IMR-90 (cell line): ENCODE results near the gene NR2F1. TPM values are rescaled to one million over a fixed set of nuclear protein-coding genes. Genes with fewer than 3 reads are reported as not detected.

ENCODE experiments used
- ATAC-seq: fragments of 200-7000 bp; cut with Tn5 transposase; 2 replicates; pipeline ENCODE4 v1.9.1; 2020; ENCODE audit warnings: low read depth, mild to moderate bottlenecking, moderate library complexity
- BruUV-seq: library from RNA; stranded (reverse); fragments of 400-500 nt; replicated peaks from 2 replicates; lab custom pipeline; 2021; lab: Mats Ljungman, UMichigan
- CTCF ChIA-PET: fragments of 300-600 bp; formaldehyde crosslinking; extraction: SDS; loops from one replicate; lab custom pipeline; 2021; ENCODE audit warnings: antibody characterized with exemption; lab: Yijun Ruan, JAX
- POLR2A ChIA-PET: fragments of 300-600 bp; sonication (Branson Sonifier 250); formaldehyde crosslinking; loops from one replicate; lab custom pipeline; 2022; ENCODE audit warnings: antibody characterized with exemption; ENCODE audit not compliant: unreplicated experiment; lab: Charles Lee
- DNase-seq: peaks from one replicate; pipeline ENCODE4 v3.0.0; 2013
- H2AFZ ChIP-seq: replicated peaks from 2 replicates; pipeline ENCODE3; 2013; ENCODE audit warnings: low read length, mild to moderate bottlenecking; ENCODE audit not compliant: poor library complexity
- H2AK5ac ChIP-seq: 2 replicates; pipeline ENCODE4 v1.6.1; 2013; ENCODE audit warnings: low read depth, low read length, inconsistent platforms
- H2AK9ac ChIP-seq: replicated peaks from 2 replicates; pipeline ENCODE3; 2013; ENCODE audit warnings: mild to moderate bottlenecking, low read depth, low read length, moderate library complexity; ENCODE audit not compliant: poor library complexity
- H2BK120ac ChIP-seq: 2 replicates; pipeline ENCODE4 v1.6.1; 2013; ENCODE audit warnings: low read depth, low read length, inconsistent platforms
- H2BK15ac ChIP-seq: 3 replicates; pipeline ENCODE4 v1.6.1; 2013; ENCODE audit warnings: low read depth, low read length, inconsistent platforms
- H2BK20ac ChIP-seq: 2 replicates; pipeline ENCODE4 v1.6.1; 2013; ENCODE audit warnings: low read depth, mild to moderate bottlenecking, inconsistent platforms, low read length, moderate library complexity
- H2BK5ac ChIP-seq: 2 replicates; pipeline ENCODE4 v1.6.1; 2013; ENCODE audit warnings: mild to moderate bottlenecking, low read depth, low read length, inconsistent platforms; ENCODE audit not compliant: poor library complexity, severe bottlenecking
- H3K14ac ChIP-seq: replicated peaks from 2 replicates; pipeline ENCODE4 v1.6.1; 2013; ENCODE audit warnings: low read depth, low read length, inconsistent platforms
- H3K18ac ChIP-seq: 2 replicates; pipeline ENCODE4 v1.6.1; 2013; ENCODE audit warnings: low read depth, low read length, control low read depth
- H3K23ac ChIP-seq: 2 replicates; pipeline ENCODE4 v1.6.1; 2013; ENCODE audit warnings: low read depth, low read length, inconsistent platforms
- H3K27ac ChIP-seq: 2 replicates; pipeline ENCODE4 v1.5.1; 2013; ENCODE audit warnings: mild to moderate bottlenecking, control low read depth, low read length; ENCODE audit not compliant: insufficient read depth
- H3K27me3 ChIP-seq: 2 replicates; pipeline ENCODE4 v1.6.1; 2013; ENCODE audit warnings: low read length; ENCODE audit not compliant: control insufficient read depth, insufficient read depth
- H3K36me3 ChIP-seq: 2 replicates; pipeline ENCODE4 v1.6.1; 2013; ENCODE audit warnings: low read length, mixed read lengths; ENCODE audit not compliant: control insufficient read depth, insufficient read depth
- H3K4ac ChIP-seq: 2 replicates; pipeline ENCODE4 v1.6.1; 2013; ENCODE audit warnings: low read depth, low read length, inconsistent platforms
- H3K4me1 ChIP-seq: 2 replicates; pipeline ENCODE4 v1.6.1; 2013; ENCODE audit warnings: low read length, mixed read lengths; ENCODE audit not compliant: control insufficient read depth, insufficient read depth
- H3K4me2 ChIP-seq: 2 replicates; pipeline ENCODE4 v1.6.1; 2013; ENCODE audit warnings: low read depth, mild to moderate bottlenecking, control low read depth, low read length, moderate library complexity
- H3K4me3 ChIP-seq: 2 replicates; pipeline ENCODE4 v1.5.1; 2013; ENCODE audit warnings: low read depth, mild to moderate bottlenecking, control low read depth, low read length, moderate library complexity; ENCODE audit not compliant: insufficient read depth
- H3K56ac ChIP-seq: 2 replicates; pipeline ENCODE4 v1.6.1; 2013; ENCODE audit warnings: low read length, inconsistent platforms; ENCODE audit not compliant: insufficient read depth; ENCODE audit errors: extremely low read depth
- H3K79me1 ChIP-seq, 2 experiments: 2 replicates each; pipeline ENCODE4 v1.6.1; 2013; ENCODE audit warnings: low read length in 2 of 2, inconsistent platforms in 1 of 2, low read depth in 1 of 2
- H3K9ac ChIP-seq: 2 replicates; pipeline ENCODE4 v1.6.1; 2013; ENCODE audit warnings: low read depth, low read length, control low read depth
- H3K9me1 ChIP-seq: 2 replicates; pipeline ENCODE4 v1.6.1; 2013; ENCODE audit warnings: low read length, inconsistent platforms; ENCODE audit not compliant: insufficient read depth
- H3K9me3 ChIP-seq: 2 replicates; pipeline ENCODE4 v1.6.1; 2013; ENCODE audit warnings: low read length; ENCODE audit not compliant: control insufficient read depth, insufficient read depth
- H4K20me1 ChIP-seq: 2 replicates; pipeline ENCODE4 v1.6.1; 2013; ENCODE audit warnings: low read length, inconsistent platforms; ENCODE audit not compliant: insufficient read depth
- H4K5ac ChIP-seq: 2 replicates; pipeline ENCODE4 v1.6.1; 2013; ENCODE audit warnings: mild to moderate bottlenecking, low read depth, low read length, control low read depth
- H4K8ac ChIP-seq, 2 experiments: 2 replicates each; pipeline ENCODE4 v1.6.1; 2013; ENCODE audit warnings: low read depth in 2 of 2, low read length in 2 of 2, control low read depth in 1 of 2, inconsistent platforms in 1 of 2
- H4K91ac ChIP-seq: 2 replicates; pipeline ENCODE4 v1.6.1; 2013; ENCODE audit warnings: low read depth, low read length, inconsistent platforms; ENCODE audit not compliant: insufficient read depth
- CEBPB ChIP-seq: IDR thresholded peaks from 2 replicates; pipeline ENCODE4 v1.6.1; 2012; ENCODE audit warnings: low read depth, low read length, improper control_type of control experiment
- FOS ChIP-seq: fragments of 150-350 bp; IDR thresholded peaks from 2 replicates; pipeline ENCODE4 v1.6.1; 2016; ENCODE audit warnings: low read depth, low read length
- MAFK ChIP-seq: IDR thresholded peaks from 2 replicates; pipeline ENCODE4 v1.6.1; 2012; ENCODE audit warnings: low read depth, low read length, improper control_type of control experiment
- RCOR1 ChIP-seq: IDR thresholded peaks from 2 replicates; pipeline ENCODE4 v1.6.1; 2012; ENCODE audit warnings: mild to moderate bottlenecking, low read length, improper control_type of control experiment; ENCODE audit not compliant: insufficient replicate concordance
- SMC3 ChIP-seq: fragments of 150-350 bp; IDR thresholded peaks from 2 replicates; pipeline ENCODE4 v1.6.1; 2016; ENCODE audit warnings: low read depth, mild to moderate bottlenecking, antibody characterized with exemption, low read length, moderate library complexity
- USF2 ChIP-seq: fragments of 150-350 bp; IDR thresholded peaks from 2 replicates; pipeline ENCODE4 v1.6.1; 2017; ENCODE audit warnings: mild to moderate bottlenecking, antibody characterized with exemption, low read length, low read depth
- WGBS, 2 experiments: methylation state at CpG; one replicate each; pipeline versions ENCODE4 v1.1.5 to v1.1.7; 2013; ENCODE audit warnings: missing lambda C conversion rate in 2 of 2; ENCODE audit not compliant: insufficient read length in 1 of 2; ENCODE audit errors: extremely low coverage in 2 of 2; 5-methylcytosine and 5-hydroxymethylcytosine counted together
- dilution Hi-C: fragments of 300-500 bp; cut with HindIII; formaldehyde crosslinking; loops from one replicate; pipeline ENCODE4 v1.14.3; 2018; ENCODE audit warnings: low sequenced_read_pairs; ENCODE audit not compliant: unreplicated experiment
- in situ Hi-C: fragments of 300-500 bp; cut with MboI; formaldehyde crosslinking; loops from 3 replicates; pipeline ENCODE4 v1.14.3; 2019; ENCODE audit warnings: low sequenced_read_pairs, inconsistent platforms, mixed read lengths
- intact Hi-C: fragments of 100-400 bp; cut with micrococcal nuclease; formaldehyde crosslinking; loops from 2 replicates; pipeline ENCODE4 v1.10.0; 2022
- polyA plus RNA-seq, 3 experiments: library from polyadenylated mRNA; depleted of rRNA; stranded (reverse); fragments of >200 nt; gene quantifications; 2 replicates each; pipeline ENCODE4 v1.2.3, GENCODE V29; 2012; ENCODE audit warnings: low replicate concordance in 1 of 3
- total RNA-seq: library from RNA; depleted of rRNA; stranded (reverse); fragments of >200 nt; gene quantifications from 2 replicates; pipeline ENCODE4 v1.2.3, GENCODE V29; 2012

NR2F1 gene
- total and polyA plus RNA-seq, 2 of the 4 experiments (the other 2 are of a cell fraction): 19.0 to 160 TPM

- H2AK5ac ChIP-seq: peak overlapping the region; percentile 20; the same call in 1 of the 2 replicates
- H3K27me3 ChIP-seq: no peaks in the 10 kb centered on the region
- in situ Hi-C loops: loop anchor here (10.0 to 25.0 kb wide), 4 partner anchors 333 to 1270 kb away; no protein-coding TSS in a partner anchor
- CTCF ChIA-PET: interaction anchor here (0.6 to 1.7 kb wide), 5 partner anchors 219 to 1245 kb away, joined by 3 to 10 read pairs (median 5); no protein-coding TSS in a partner anchor
- peaks cover 10 to 29% of the 10 kb centered on the region in 2 experiments; a peak in 3 of 4 replicates for H3K79me1 ChIP-seq
- no peak overlapping the region; the same call in 1 of the 2 replicates for H4K91ac ChIP-seq
- H3K56ac ChIP-seq: peak overlapping the region; percentile 43; the same call in 1 of the 2 replicates
- peak overlapping the region; percentile 76 for H2BK5ac ChIP-seq
- peak overlapping the region; percentile 28; the same call in 1 of the 2 replicates for H3K23ac ChIP-seq
- no TSS peak for BruUV-seq
- no peaks in the 10 kb centered on the region; the same call in 1 of the 2 replicates for H4K20me1 ChIP-seq
- dilution Hi-C loops: no loop called here
- POLR2A ChIA-PET: interaction anchor here (1.0 kb wide), 1 partner anchor 21 kb away, joined by 8 read pairs; no protein-coding TSS in a partner anchor
- peak overlapping the region; percentile 26; the same call in 1 of the 2 replicates for H3K18ac ChIP-seq
- peaks cover 4% of the 10 kb centered on the region for H3K4me1 ChIP-seq
- H2AFZ ChIP-seq: peak overlapping the region; percentile 64
- no peaks in the 10 kb centered on the region for H3K9me1 ChIP-seq
- H2BK20ac ChIP-seq: no peak overlapping the region
- no peak for DNase-seq
- no peak overlapping the region for H3K14ac ChIP-seq
- 0 out of 3 replicates have a peak overlapping the region, but pooled peaks have one; percentile 5 for H2BK15ac ChIP-seq
- peak overlapping the region; percentile 68 for H3K9ac ChIP-seq
- intact Hi-C loops: loop anchor here (2.0 to 10.0 kb wide), 8 partner anchors 219 to 1155 kb away; no protein-coding TSS in a partner anchor
- H4K8ac ChIP-seq: 0 out of 4 replicates have a peak overlapping the region, but pooled peaks of 1 of the 2 experiments have one; percentile 20
- H3K27ac ChIP-seq: peak overlapping the region; percentile 86; the same call in 1 of the 2 replicates
- no peak overlapping the region for H2AK9ac ChIP-seq
- TF ChIP-seq MAFK (no peak), USF2 (no peak), SMC3 (no peak), RCOR1 (no peak), FOS (no peak), CEBPB (no peak)
- no peak for ATAC-seq
- H3K4ac ChIP-seq: peak overlapping the region; percentile 58; the same call in 1 of the 2 replicates
- WGBS, 2 experiments: no CpG with 5 or more reads among the region's 2 CpGs
- peak overlapping the region; percentile 83 for H3K4me2 ChIP-seq
- no peaks in the 10 kb centered on the region for H3K9me3 ChIP-seq
- H3K4me3 ChIP-seq: peak overlapping the region; percentile 81
- H2BK120ac ChIP-seq: peak overlapping the region; percentile 66
- peak overlapping the region; percentile 19; the same call in 1 of the 2 replicates for H4K5ac ChIP-seq
- H3K36me3 ChIP-seq: peaks cover 5% of the 10 kb centered on the region
These were observed 907 bp upstream of the NR2F1 start for GRCh38 chr5:93582167-93582462.
